HG03439 (cell line): ENCODE measurements around the gene CYTH3.
"Not testable (repeated sequence)": the region's sequence is repeated elsewhere in the genome, so short reads cannot be mapped to it uniquely, and the experiment has no call there.

ENCODE experiments used
- ATAC-seq: cut with Tn5 transposase; IDR thresholded peaks from one replicate; pipeline ENCODE4 v1.9.1; 2021; ENCODE audit warnings: mild to moderate bottlenecking, moderate library complexity; ENCODE audit not compliant: unreplicated experiment

The CYTH3 gene

DNA sequence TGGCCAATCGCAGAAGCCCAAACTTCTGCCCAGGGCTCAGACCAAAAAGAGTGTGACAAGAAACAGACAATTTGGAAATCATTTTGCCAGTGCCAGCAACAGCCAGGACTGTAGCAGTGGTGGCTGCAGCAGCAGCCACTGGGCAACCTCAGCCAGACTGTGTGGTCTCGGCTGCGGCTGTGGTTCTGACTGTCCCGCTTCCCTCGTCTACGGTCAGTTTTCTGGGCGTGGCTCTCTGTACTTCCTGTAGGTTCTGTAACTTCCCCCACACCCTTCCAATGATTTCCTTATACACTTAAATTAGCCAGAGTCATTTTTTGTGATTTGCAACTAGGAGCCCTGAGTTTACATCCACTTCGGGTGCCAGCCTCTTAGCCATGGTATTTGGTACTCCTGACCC is 39.9 kb downstream of the CYTH3 start:
- no peak for ATAC-seq

- ATAC-seq: no peak
These were observed 40.3 kb downstream of the CYTH3 start for GRCh38 chr7:6232116-6232515.

GRCh38 chr7:6231184-6231583 is 41.2 kb downstream of the CYTH3 start:
- ATAC-seq: no peak

- ATAC-seq: not testable (repeated sequence)
These were observed 43.1 kb downstream of the CYTH3 start for GRCh38 chr7:6229284-6229683.

GRCh38 chr7:6228361-6229229 is 43.8 kb downstream of the CYTH3 start:
- ATAC-seq: no peak

GRCh38 chr7:6227294-6227846 is 45.1 kb downstream of the CYTH3 start:
- ATAC-seq: no peak

- ATAC-seq: no peak
These were observed 46.1 kb downstream of the CYTH3 start for GRCh38 chr7:6226194-6226799.

DNA sequence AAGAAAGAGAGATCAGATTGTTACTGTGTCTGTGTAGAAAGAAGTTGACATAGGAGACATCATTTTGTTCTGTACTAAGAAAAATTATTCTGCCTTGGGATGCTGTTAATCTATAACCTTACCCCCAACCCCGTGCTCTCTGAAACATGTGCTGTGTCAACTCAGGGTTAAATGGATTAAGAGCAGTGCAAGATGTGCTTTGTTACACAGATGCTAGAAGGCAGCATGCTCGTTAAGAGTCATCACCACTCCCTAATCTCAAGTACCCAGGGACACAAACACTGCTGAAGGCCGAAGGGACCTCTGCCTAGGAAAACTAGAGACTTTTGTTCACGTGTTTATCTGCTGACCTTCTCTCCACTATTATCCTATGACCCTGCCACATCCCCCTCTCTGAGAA is 49.0 kb downstream of the CYTH3 start:
- ATAC-seq: not testable (repeated sequence)

- ATAC-seq: not testable (repeated sequence)
These were observed 49.4 kb downstream of the CYTH3 start for GRCh38 chr7:6223010-6223409.

- no peak for ATAC-seq
These were observed 50.8 kb downstream of the CYTH3 start for GRCh38 chr7:6221340-6222319.

DNA sequence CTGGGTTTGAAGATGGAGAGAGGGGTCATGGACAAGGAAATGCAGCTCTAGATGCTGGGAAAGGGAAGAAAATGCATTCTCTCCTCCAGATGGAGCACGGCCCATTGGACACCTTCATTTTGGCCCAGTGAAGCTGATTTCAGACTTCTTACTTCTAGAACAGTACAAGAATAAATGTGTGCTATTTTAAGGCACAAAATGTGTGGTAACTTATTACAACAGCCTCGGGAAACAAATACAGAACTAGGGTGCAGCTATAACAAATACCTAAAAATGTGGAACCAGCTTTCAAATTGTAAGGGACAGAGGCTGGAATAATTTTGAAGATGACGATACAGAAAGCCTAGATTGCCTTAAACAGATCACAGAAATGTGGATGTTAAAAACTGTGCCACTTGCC is 54.1 kb downstream of the CYTH3 start:
- ATAC-seq: no peak

- ATAC-seq: no peak
These were observed 60.4 kb downstream of the CYTH3 start for GRCh38 chr7:6212008-6212407.

DNA sequence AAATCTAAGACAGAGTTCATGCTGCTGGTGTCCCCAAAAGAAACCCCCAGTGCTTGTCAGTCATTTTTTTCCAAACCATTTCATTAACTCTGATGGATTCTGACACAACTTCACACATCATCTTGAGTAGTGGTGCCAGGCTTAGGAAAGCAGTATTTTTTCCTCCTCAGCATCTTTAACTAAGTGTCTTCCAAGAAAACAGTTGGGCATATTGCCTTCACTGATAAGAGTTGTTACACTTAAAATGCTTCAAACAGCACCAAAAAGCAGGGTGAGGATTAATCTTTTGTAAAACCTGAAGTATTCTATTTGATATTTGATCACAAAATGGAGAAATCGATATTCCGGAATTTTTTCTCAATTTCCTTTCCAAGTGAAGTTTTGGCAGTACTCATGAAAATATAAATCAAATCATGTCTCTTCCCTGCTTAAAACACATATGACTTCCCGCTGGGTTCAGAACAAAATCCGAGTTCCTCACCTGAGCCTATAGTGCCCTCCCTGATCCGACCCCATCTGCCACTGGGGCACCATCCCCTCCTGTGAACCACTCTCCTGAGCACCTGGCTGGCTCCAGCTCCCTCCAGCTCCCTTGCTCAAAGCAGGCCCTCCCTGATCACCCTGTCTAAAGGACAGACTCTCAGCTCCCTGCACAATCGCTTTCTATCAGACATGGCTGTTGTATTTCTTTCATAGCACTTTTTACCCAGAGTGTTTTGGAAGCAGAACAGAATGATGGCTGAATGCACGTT is 61.6 kb downstream of the CYTH3 start:
- no peak for ATAC-seq

DNA sequence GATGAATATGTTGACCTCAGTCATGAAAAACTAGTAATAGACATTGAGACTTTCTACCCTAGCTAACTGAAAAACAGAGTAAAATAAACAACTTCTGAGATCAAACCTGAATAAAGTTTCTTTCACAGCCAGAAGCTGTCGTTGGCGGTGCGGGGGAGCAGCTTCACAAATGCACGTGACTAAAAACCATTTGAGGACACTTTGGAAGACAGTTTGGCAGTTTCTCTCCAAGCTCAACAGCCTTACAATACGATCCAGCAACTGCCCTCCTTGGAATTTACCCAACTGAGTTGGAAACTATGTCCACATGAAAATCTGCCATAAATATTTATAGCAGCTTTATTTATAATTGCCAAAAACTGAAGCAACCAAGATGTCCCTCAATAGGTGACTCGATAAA is 63.1 kb downstream of the CYTH3 start:
- ATAC-seq: no peak

GRCh38 chr7:6208573-6209328 is 63.7 kb downstream of the CYTH3 start:
- no peak for ATAC-seq

- ATAC-seq: no peak
These were observed 66.3 kb downstream of the CYTH3 start for GRCh38 chr7:6205971-6206660.

DNA sequence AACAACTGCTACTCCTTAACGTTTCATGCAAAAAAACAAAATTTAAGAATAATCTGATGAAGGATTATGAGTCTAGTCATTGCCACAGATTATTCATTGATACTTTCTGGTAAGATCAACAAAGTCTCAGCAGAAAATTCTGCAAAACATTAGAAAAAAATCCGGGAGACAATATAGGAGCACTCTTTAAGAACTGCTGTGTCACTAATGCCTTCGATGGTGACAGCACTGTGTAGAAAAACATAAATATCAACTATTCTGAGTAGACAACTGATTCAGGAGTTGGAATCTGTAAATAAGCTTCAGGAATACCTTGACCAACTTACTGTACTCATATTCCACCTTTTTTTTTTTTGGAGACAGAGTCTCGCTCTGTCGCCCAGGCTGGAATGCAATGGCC is 69.0 kb downstream of the CYTH3 start:
- ATAC-seq: no peak

DNA sequence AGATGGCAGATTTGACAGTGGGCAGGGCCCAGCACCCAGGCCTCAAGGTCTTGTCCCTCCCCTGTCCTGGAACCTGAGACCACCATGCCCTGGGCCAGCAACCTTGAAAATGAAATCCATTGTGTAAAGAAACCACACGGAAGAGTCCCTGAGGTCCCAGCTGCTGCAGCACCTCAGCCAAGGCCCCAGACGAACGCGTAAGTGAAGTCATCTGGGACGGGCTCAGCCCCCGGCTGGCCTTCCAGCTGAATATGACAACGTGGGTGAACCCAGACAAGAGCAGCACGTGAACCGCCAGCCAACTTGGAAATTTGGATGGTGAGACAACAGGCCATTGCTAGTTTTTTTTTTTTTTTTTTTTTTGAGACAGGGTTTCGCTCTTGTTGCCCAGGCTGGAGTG is 70.3 kb downstream of the CYTH3 start:
- ATAC-seq: no peak

- no peak for ATAC-seq
These were observed 71.5 kb downstream of the CYTH3 start for GRCh38 chr7:6200971-6201370.
